ENCODE measurements around the gene TNPO3. TPM values are rescaled to one million over a fixed set of nuclear protein-coding genes. Genes with fewer than 3 reads are reported as not detected.

TNPO3 gene
- total RNA-seq, 4 donors from 2014 or later, result 29.9 to 41.6 (median 37.8) TPM

GRCh38 chr7:128922496-128923410 lies 132.2 kb downstream of the TNPO3 start:
- Histone ChIP-seq H3K36me3 (no peaks in the 10 kb centered on the region), H3K27me3 (peaks cover 22% of the 10 kb centered on the region), H3K4me3 (no peak overlapping the region), H3K9me3 (no peaks in the 10 kb centered on the region), H3K4me1 (no peaks in the 10 kb centered on the region), H3K27ac (no peak overlapping the region)
- intact Hi-C loops (cut with DNase I; ENCODE audit: low total_unique reads), result no loop called here
- WGBS, 2 donors (ENCODE audit: low coverage in 1 of 2), result 84 to 92% methylated on average over 2 to 16 of the region's 16 CpGs
- TF ChIP-seq CTCF (IDR thresholded peaks at IDR 0.05) (no peak), EP300 (IDR thresholded peaks at IDR 0.05; ENCODE audit: low read depth) (no peak), POLR2AphosphoS5 (IDR thresholded peaks at IDR 0.05) (no peak), POLR2A (IDR thresholded peaks at IDR 0.05) (no peak)
- in situ Hi-C loops (cut with MboI; ENCODE audit: low pct_ligation_motif_present in 1 of 4, low pct_unique_long_range_greater_than_20kb in 1 of 4, low sequenced_read_pairs in 3 of 4), result no loop called here
- DNase-seq, result peak; percentile 5

GRCh38 chr7:128921866-128922440 lies 133.0 kb downstream of the TNPO3 start:
- in situ Hi-C loops (cut with MboI; ENCODE audit: low pct_ligation_motif_present in 1 of 4, low pct_unique_long_range_greater_than_20kb in 1 of 4, low sequenced_read_pairs in 3 of 4) (no loop called here), intact Hi-C loops (cut with DNase I; ENCODE audit: low total_unique reads) (no loop called here)

GRCh38 chr7:128920913-128921582 lies 133.9 kb downstream of the TNPO3 start:
- in situ Hi-C loops (cut with MboI; ENCODE audit: low pct_ligation_motif_present in 1 of 4, low pct_unique_long_range_greater_than_20kb in 1 of 4, low sequenced_read_pairs in 3 of 4), result no loop called here
- peaks cover 33% of the 10 kb centered on the region for H3K27me3 ChIP-seq
- no peak for DNase-seq

More at GRCh38 chr7:128921866-128922440, 133.0 kb downstream of the TNPO3 start:
- no peak overlapping the region for H3K27ac ChIP-seq
- no peaks in the 10 kb centered on the region for H3K36me3 ChIP-seq
- H3K4me3 ChIP-seq, result no peak overlapping the region
- H3K9me3 ChIP-seq, result no peaks in the 10 kb centered on the region
- DNase-seq, result no peak
- 83% methylated on average over 8 of the region's 9 CpGs; no CpG with 5 or more reads in 1 of the 2 donors for WGBS, 2 donors (ENCODE audit: low coverage in 1 of 2)
- no peaks in the 10 kb centered on the region for H3K4me1 ChIP-seq
- TF ChIP-seq POLR2A (IDR thresholded peaks at IDR 0.05), result no peak
- no peak for TF ChIP-seq POLR2AphosphoS5 (IDR thresholded peaks at IDR 0.05)
- TF ChIP-seq CTCF (IDR thresholded peaks at IDR 0.05), result no peak
- TF ChIP-seq EP300 (IDR thresholded peaks at IDR 0.05; ENCODE audit: low read depth), result no peak
- peaks cover 25% of the 10 kb centered on the region for H3K27me3 ChIP-seq

More at GRCh38 chr7:128920913-128921582, 133.9 kb downstream of the TNPO3 start:
- TF ChIP-seq EP300 (IDR thresholded peaks at IDR 0.05; ENCODE audit: low read depth) (no peak), POLR2A (IDR thresholded peaks at IDR 0.05) (no peak), POLR2AphosphoS5 (IDR thresholded peaks at IDR 0.05) (no peak), CTCF (IDR thresholded peaks at IDR 0.05) (no peak)
- intact Hi-C loops (cut with DNase I; ENCODE audit: low total_unique reads), result no loop called here
- H3K27ac ChIP-seq, result no peak overlapping the region
- no peaks in the 10 kb centered on the region for H3K36me3 ChIP-seq
- WGBS, 2 donors (ENCODE audit: low coverage in 1 of 2), result 63 to 70% methylated on average over 5 to 13 of the region's 13 CpGs
- peaks cover 0 to 2% (median under 1%) of the 10 kb centered on the region in 4 donors for H3K4me1 ChIP-seq
- no peak overlapping the region for H3K4me3 ChIP-seq
- H3K9me3 ChIP-seq, result no peaks in the 10 kb centered on the region
